ENCODE measurements around the gene SPG7.

- peak; percentile 16 to 53 for TF ChIP-seq POLR2AphosphoS5 (IDR thresholded peaks at IDR 0.05; ENCODE audit: insufficient read depth in 1 of 2, low read depth in 1 of 2)
- no peak for TF ChIP-seq CTCF (IDR thresholded peaks at IDR 0.05)
Observed at GRCh38 chr16:89478576-89479221, 29.5 kb upstream of the SPG7 start.

Measured in vagina (tissue), 2 donors.